K562 (cell line): Measurements from ENCODE around the gene FRMD5. TPM values are rescaled to one million over a fixed set of nuclear protein-coding genes. Genes with fewer than 3 reads are reported as not detected.

ENCODE experiments used
- ATAC-seq: fragments of 200-7000 bp; cut with Tn5 transposase; 3 replicates; pipeline ENCODE4 v1.9.1; 2020; ENCODE audit warnings: moderate library complexity
- BruUV-seq: library from RNA; stranded (reverse); fragments of 400-500 nt; replicated peaks from 2 replicates; lab custom pipeline; 2021; lab: Mats Ljungman, UMichigan
- CTCF ChIA-PET: fragments of 300-600 bp; formaldehyde crosslinking; extraction: SDS; loops from one replicate; lab custom pipeline; 2021; ENCODE audit warnings: low intra/inter-chr PET ratio; lab: Yijun Ruan, JAX
- POLR2A ChIA-PET: fragments of 300-600, 350-650 bp; sonication (Branson Sonifier 250); formaldehyde crosslinking; extraction: SDS; loops from one replicate; lab custom pipeline; 2021; ENCODE audit warnings: antibody characterized with exemption, inconsistent platforms; lab: Yijun Ruan, JAX
- DNase-seq, 4 experiments: peaks; one replicate each; pipeline versions ENCODE4 v3.0.0 to v3.0.0-alpha.2; 2011 to 2018; ENCODE audit warnings: low spot score in 3 of 4, mixed read lengths in 3 of 4; ENCODE audit errors: extremely low read depth in 1 of 4
- FAIRE-seq: peaks from 2 replicates; lab custom pipeline; 2011; peaks lifted over from hg19 to GRCh38; lab: Jason Lieb, UNC
- H2AFZ ChIP-seq: 2 replicates; pipeline ENCODE4 v1.6.0; 2011; ENCODE audit warnings: low read depth, low read length, control low read depth, inconsistent platforms
- H3K27ac ChIP-seq: fragments of 200-600 bp; 3 replicates; pipeline ENCODE4 v1.8.0; 2011; ENCODE audit warnings: low read depth, mild to moderate bottlenecking, control low read depth, inconsistent platforms, low read length, moderate library complexity, mixed read lengths; ENCODE audit errors: extremely low read depth
- H3K27me3 ChIP-seq, 2 experiments: fragments of 300-600 bp in 1 of 2; 2 replicates in 1 of 2; 3 replicates in 1 of 2; pipeline versions ENCODE4 v1.6.0 to v1.8.0; 2011; ENCODE audit warnings: inconsistent platforms in 2 of 2, low read length in 2 of 2, mild to moderate bottlenecking in 1 of 2, mixed read lengths in 1 of 2, moderate library complexity in 1 of 2; ENCODE audit not compliant: control insufficient read depth in 2 of 2, insufficient read depth in 2 of 2
- H3K36me3 ChIP-seq: fragments of 300-600 bp; 3 replicates; pipeline ENCODE4 v1.8.0; 2011; ENCODE audit warnings: mild to moderate bottlenecking, low read length, inconsistent platforms; ENCODE audit not compliant: control insufficient read depth, insufficient read depth
- H3K4me1 ChIP-seq, 2 experiments: fragments of 200-600 bp in 1 of 2; replicated peaks in 1 of 2; 2 replicates in 1 of 2; 3 replicates in 1 of 2; pipeline versions ENCODE4 v1.5.1 to v1.8.0; 2011; ENCODE audit warnings: inconsistent platforms in 2 of 2, low read length in 2 of 2, mild to moderate bottlenecking in 1 of 2, mixed read lengths in 1 of 2, moderate library complexity in 1 of 2; ENCODE audit not compliant: control insufficient read depth in 2 of 2, insufficient read depth in 2 of 2
- H3K4me2 ChIP-seq: 2 replicates; pipeline ENCODE4 v1.6.1; 2011; ENCODE audit warnings: low read length, control low read depth, inconsistent platforms, mixed read lengths; ENCODE audit not compliant: insufficient read depth
- H3K4me3 ChIP-seq: fragments of 200-600 bp; sonication (generic), shearing (Covaris generic); 2 replicates; pipeline ENCODE4 v1.5.1; 2016; ENCODE audit warnings: control low read depth, inconsistent platforms
- H3K79me2 ChIP-seq: fragments of 200-600 bp; 3 replicates; pipeline ENCODE4 v1.8.0; 2011; ENCODE audit warnings: low read length, inconsistent platforms; ENCODE audit not compliant: control insufficient read depth, insufficient read depth
- H3K9ac ChIP-seq, 2 experiments: 2 replicates each; pipeline versions ENCODE4 v1.6.0 to v1.6.1; 2011; ENCODE audit warnings: low read depth in 2 of 2, low read length in 2 of 2, control low read depth in 1 of 2, inconsistent platforms in 1 of 2, mild to moderate bottlenecking in 1 of 2, mixed read lengths in 1 of 2; ENCODE audit not compliant: insufficient read depth in 1 of 2
- H3K9me1 ChIP-seq: one replicate; pipeline ENCODE4 v1.6.0; 2011; ENCODE audit warnings: inconsistent platforms, mild to moderate bottlenecking, low read length, moderate library complexity; ENCODE audit not compliant: control insufficient read depth, insufficient read depth
- H3K9me3 ChIP-seq: replicated peaks from 2 replicates; pipeline ENCODE4 v1.5.1; 2011; ENCODE audit warnings: low read depth, low read length, inconsistent platforms; ENCODE audit not compliant: control insufficient read depth, insufficient read depth
- H4K20me1 ChIP-seq: replicated peaks from 2 replicates; pipeline ENCODE4 v1.6.1; 2011; ENCODE audit warnings: low read length, inconsistent platforms, mixed read lengths; ENCODE audit not compliant: control insufficient read depth, insufficient read depth
- CSDE1 ChIP-seq, 2 experiments: fragments of 450-650 bp; IDR thresholded peaks; 2 replicates each; pipeline ENCODE4 v1.6.1; 2016; ENCODE audit warnings: mild to moderate bottlenecking in 1 of 2
- DNMT1 ChIP-seq: fragments of 450-650 bp; IDR thresholded peaks from 2 replicates; pipeline ENCODE4 v1.6.1; 2016; ENCODE audit warnings: antibody characterized with exemption, mild to moderate bottlenecking
- FOXM1 ChIP-seq, 2 experiments: fragments of 450-650 bp in 1 of 2; sonication (generic) in 1 of 2; formaldehyde crosslinking in 1 of 2; IDR thresholded peaks; 2 replicates each; pipeline versions ENCODE4 v1.6.1 to v1.9.0; 2017 to 2022; ENCODE audit warnings: low read depth in 2 of 2, mild to moderate bottlenecking in 2 of 2, missing genetic modification reagents in 1 of 2, moderate library complexity in 1 of 2
- MYNN ChIP-seq, 2 experiments: sonication (generic); formaldehyde crosslinking in 1 of 2; IDR thresholded peaks; 2 replicates each; pipeline versions ENCODE4 v1.5.0 to v1.6.1; 2016 to 2020; ENCODE audit warnings: antibody characterized with exemption in 1 of 2, missing genetic modification reagents in 1 of 2
- PHB2 ChIP-seq: fragments of 450-650 bp; IDR thresholded peaks from 2 replicates; pipeline ENCODE4 v1.6.1; 2017; ENCODE audit warnings: low read depth
- ZBTB7A ChIP-seq: IDR thresholded peaks from 2 replicates; pipeline ENCODE4 v1.6.1; 2011; ENCODE audit warnings: low read depth, mild to moderate bottlenecking, low read length, moderate library complexity, borderline replicate concordance; ENCODE audit not compliant: control insufficient read depth
- ZFPM2 ChIP-seq: fragments of 250-450 bp; sonication (Bioruptor Pico); IDR thresholded peaks from 2 replicates; pipeline ENCODE4 v1.5.1; 2022; ENCODE audit warnings: mild to moderate bottlenecking
- ZHX1 ChIP-seq: fragments of 150-350 bp; conservative IDR thresholded peaks from 2 replicates; pipeline ENCODE4 v1.6.1; 2014; ENCODE audit warnings: low read length
- ZNF699 ChIP-seq: fragments of 250-450 bp; sonication (Bioruptor Pico); IDR thresholded peaks from 2 replicates; pipeline ENCODE4 v1.8.0; 2021; ENCODE audit warnings: mild to moderate bottlenecking, moderate library complexity; ENCODE audit not compliant: insufficient replicate concordance
- ZNF766 ChIP-seq: fragments of 200-800 bp; sonication (Bioruptor generic); conservative IDR thresholded peaks from 2 replicates; pipeline ENCODE4 v1.6.1; 2016; ENCODE audit warnings: missing genetic modification characterization, missing compliant biosample characterization
- ZNF778 ChIP-seq: fragments of 450-650 bp; formaldehyde crosslinking; IDR thresholded peaks from 2 replicates; pipeline ENCODE4 v1.4.0; 2020; ENCODE audit warnings: mild to moderate bottlenecking, moderate library complexity
- WGBS: fragments of 100-300 bp; shearing (Covaris generic); methylation state at CpG from one replicate; pipeline ENCODE4 v1.1.6; 2016; ENCODE audit warnings: low coverage, mixed read lengths; ENCODE audit not compliant: insufficient coverage; ENCODE audit errors: missing lambda C conversion rate; 5-methylcytosine and 5-hydroxymethylcytosine counted together
- in situ Hi-C: fragments of 300-500 bp; cut with MboI; formaldehyde crosslinking; loops from 4 replicates; pipeline ENCODE4 v1.15.0; 2018; ENCODE audit warnings: inconsistent platforms, mixed read lengths
- intact Hi-C: fragments of 100-400 bp; cut with micrococcal nuclease; formaldehyde crosslinking; loops from 2 replicates; pipeline ENCODE4 v1.14.2; 2022
- polyA plus RNA-seq, 8 experiments: library from polyadenylated mRNA; depleted of rRNA in 4 of 8; stranded (reverse) in 5 of 8; unstranded in 3 of 8; fragments of >200 nt; fragmentation: Nextera tagmentation in 2 of 8; fragmentation: Illumina TruSeq in 1 of 8; extraction: Ambion mirVana in 2 of 8; extraction: Trizol in 1 of 8; gene quantifications; 2 replicates each; pipeline versions ENCODE4 v1.2.1 to v1.2.3, GENCODE V29; 2011 to 2014; ENCODE audit warnings: inconsistent platforms in 1 of 8, missing spikeins in 1 of 8
- total RNA-seq, 7 experiments: library from RNA; depleted of rRNA in 6 of 7; stranded (reverse); fragments of >200 nt in 6 of 7; fragmentation: Illumina TruSeq in 2 of 7; extraction: Trizol in 2 of 7; gene quantifications; 2 replicates each; pipeline versions ENCODE4 v1.2.1 to v1.2.3, GENCODE V29; 2011 to 2021; ENCODE audit warnings: low replicate concordance in 1 of 7

Gene FRMD5
- total and polyA plus RNA-seq, 9 of the 15 experiments (the other 6 are each of a cell fraction or from before 2014, with no cell fraction given), result 0.13 to 0.38 TPM; not detected in 7

- H3K9ac ChIP-seq, result no peak overlapping the region
- FAIRE-seq (no peak), ATAC-seq (no peak), DNase-seq (no peak)
- no peaks in the 10 kb centered on the region for H4K20me1 ChIP-seq
- no peak overlapping the region for H3K4me3 ChIP-seq
- in situ Hi-C loops (no loop called here), intact Hi-C loops (loop anchor here (10.0 kb wide), 1 partner anchor 99 kb away; no protein-coding TSS in a partner anchor)
- H3K9me3 ChIP-seq, result no peaks in the 10 kb centered on the region
- ChIA-PET CTCF (no interaction called here), POLR2A (interaction anchor here (0.9 kb wide), 1 partner anchor 16 kb away, joined by 3 read pairs; no protein-coding TSS in a partner anchor)
- no peaks in the 10 kb centered on the region for H3K9me1 ChIP-seq
- no peak for TF ChIP-seq CSDE1 (IDR thresholded peaks at IDR 0.05)
- TF ChIP-seq FOXM1 (IDR thresholded peaks at IDR 0.05; ENCODE audit: low read depth), result no peak
- no peak for TF ChIP-seq FOXM1 (CRISPR knock-in tag; IDR thresholded peaks at IDR 0.05; ENCODE audit: low read depth)
- no peak for TF ChIP-seq MYNN (IDR thresholded peaks at IDR 0.05)
- TF ChIP-seq MYNN (CRISPR knock-in tag; IDR thresholded peaks at IDR 0.05), result no peak
- no peaks in the 10 kb centered on the region for H3K79me2 ChIP-seq
- BruUV-seq, result no TSS peak
- 40% methylated on average over 6 of the region's 7 CpGs for WGBS
- H3K4me2 ChIP-seq, result no peak overlapping the region
- H3K27ac ChIP-seq, result no peak overlapping the region
- no peaks in the 10 kb centered on the region for H3K36me3 ChIP-seq
- H2AFZ ChIP-seq, result no peak overlapping the region
- H3K4me1 ChIP-seq, result peaks cover 0 to 7% of the 10 kb centered on the region in 2 experiments; a peak in 2 of 5 replicates
- peaks cover 0 to 3% of the 10 kb centered on the region in 2 experiments; a peak in 1 of 5 replicates for H3K27me3 ChIP-seq
These were observed 289.3 kb downstream of the FRMD5 start for GRCh38 chr15:43905755-43906154.

GRCh38 chr15:43903864-43904290, 291.2 kb downstream of the FRMD5 start:
- peaks cover 8 to 20% of the 10 kb centered on the region in 2 experiments; a peak in 4 of 5 replicates for H3K4me1 ChIP-seq
- in situ Hi-C loops (loop anchor here (5.0 kb wide), 1 partner anchor 153 kb away; no protein-coding TSS in a partner anchor), intact Hi-C loops (loop anchor here (1.0 to 10.0 kb wide), 4 partner anchors 101 to 413 kb away; no protein-coding TSS in a partner anchor)
- BruUV-seq, result no TSS peak
- no peak overlapping the region for H3K4me3 ChIP-seq
- no peak overlapping the region for H3K4me2 ChIP-seq
- no peaks in the 10 kb centered on the region for H3K36me3 ChIP-seq
- 6% methylated on average over 8 of the region's 8 CpGs for WGBS
- H2AFZ ChIP-seq, result peak overlapping the region; percentile 73
- H3K9me1 ChIP-seq, result peaks cover 5% of the 10 kb centered on the region
- FAIRE-seq, result peak; percentile 93
- CTCF ChIA-PET, result interaction anchor here (0.9 to 2.6 kb wide), 3 partner anchors 162 to 597 kb away, joined by 3 to 32 read pairs (median 5); no protein-coding TSS in a partner anchor
- no peaks in the 10 kb centered on the region for H3K27me3 ChIP-seq
- H3K9me3 ChIP-seq, result no peaks in the 10 kb centered on the region
- peak; percentile 92 for ATAC-seq
- H3K79me2 ChIP-seq, result no peaks in the 10 kb centered on the region
- no peak overlapping the region; a peak in 1 of 4 replicates for H3K9ac ChIP-seq
- POLR2A ChIA-PET, result interaction anchor here (0.7 kb wide), 1 partner anchor 163 kb away, joined by 4 read pairs; no protein-coding TSS in a partner anchor
- no peak overlapping the region for H3K27ac ChIP-seq
- no peaks in the 10 kb centered on the region for H4K20me1 ChIP-seq
- DNase-seq, result peak; percentile 82 to 89 (median 84)
- TF ChIP-seq ZBTB7A (peak; percentile 69; the same call in 1 of the 2 replicates), ZNF778 (CRISPR knock-in tag) (no peak), ZFPM2 (CRISPR knock-in tag) (no peak), ZNF699 (CRISPR knock-in tag) (no peak), ZNF766 (CRISPR knock-in tag) (no peak), ZHX1 (0 out of 2 replicates have a peak, but pooled peaks have one; percentile 52), DNMT1 (peak; percentile 83; the same call in 1 of the 2 replicates), PHB2 (no peak)
